Measurements from ENCODE around the gene FGF16.

GRCh38 chrX:77455437-77455836 is 8.2 kb downstream of the FGF16 start:
- TF ChIP-seq CTCF (IDR thresholded peaks at IDR 0.05) (no peak), POLR2A (IDR thresholded peaks at IDR 0.05) (no peak), POLR2AphosphoS5 (IDR thresholded peaks at IDR 0.05) (no peak)

Data from stomach (tissue), 4 donors.